Activated effector memory CD4-positive, alpha-beta T cell treated with anti-CD3 and anti-CD28 coated beads, Interleukin-2, amount 50 U/mL, for 16 hours (primary cell): Measurements from ENCODE around the gene ANKRD11.

ENCODE experiments used
- DNase-seq: peaks from one replicate; pipeline ENCODE4 v3.0.0-alpha.2; 2020

ANKRD11 gene

GRCh38 chr16:89324056-89325010 lies 166.0 kb downstream of the ANKRD11 start:
- peak; percentile 88 for DNase-seq

GRCh38 chr16:89323120-89323960 lies 167.0 kb downstream of the ANKRD11 start:
- no peak for DNase-seq

- no peak for DNase-seq
Observed at GRCh38 chr16:89322321-89323119, 167.8 kb downstream of the ANKRD11 start.

- DNase-seq: no peak
Observed at GRCh38 chr16:89320782-89321501, 169.4 kb downstream of the ANKRD11 start.

GRCh38 chr16:89319886-89320781 lies 170.2 kb downstream of the ANKRD11 start:
- DNase-seq: peak; percentile 82

GRCh38 chr16:89319631-89319885 lies 170.8 kb downstream of the ANKRD11 start:
- DNase-seq: no peak

GRCh38 chr16:89318871-89319630 lies 171.3 kb downstream of the ANKRD11 start:
- no peak for DNase-seq

GRCh38 chr16:89318430-89318758 lies 172.0 kb downstream of the ANKRD11 start:
- no peak for DNase-seq

GRCh38 chr16:89317729-89318429 lies 172.5 kb downstream of the ANKRD11 start:
- DNase-seq: no peak

- DNase-seq: no peak
Observed at GRCh38 chr16:89317101-89317671, 173.2 kb downstream of the ANKRD11 start.

GRCh38 chr16:89316701-89317100 lies 173.7 kb downstream of the ANKRD11 start:
- no peak for DNase-seq

GRCh38 chr16:89315791-89316581 lies 174.4 kb downstream of the ANKRD11 start:
- peak; percentile 90 for DNase-seq

- DNase-seq: no peak
Observed at GRCh38 chr16:89315271-89315670, 175.1 kb downstream of the ANKRD11 start.

GRCh38 chr16:89314854-89315253 lies 175.5 kb downstream of the ANKRD11 start:
- no peak for DNase-seq

- peak; percentile 81 for DNase-seq
Observed at GRCh38 chr16:89314357-89314756, 176.0 kb downstream of the ANKRD11 start.

- no peak for DNase-seq
Observed at GRCh38 chr16:89313583-89313982, 176.8 kb downstream of the ANKRD11 start.

- no peak for DNase-seq
Observed at GRCh38 chr16:89312598-89313299, 177.6 kb downstream of the ANKRD11 start.

- no peak for DNase-seq
Observed at GRCh38 chr16:89312194-89312593, 178.2 kb downstream of the ANKRD11 start.
